Panc1 (cell line): ENCODE measurements around the gene TMEM101. TPM values are rescaled to one million over a fixed set of nuclear protein-coding genes. Genes with fewer than 3 reads are reported as not detected.

Source experiments
- ATAC-seq: fragments of 200-7000 bp; cut with Tn5 transposase; 2 replicates; pipeline ENCODE4 v1.9.1; 2020; ENCODE audit warnings: mild to moderate bottlenecking, moderate library complexity
- BruUV-seq: library from RNA; stranded (reverse); fragments of 400-500 nt; replicated peaks from 2 replicates; lab custom pipeline; 2021; lab: Mats Ljungman, UMichigan
- CTCF ChIA-PET: fragments of 300-600 bp; sonication (Branson Sonifier 250); formaldehyde crosslinking; loops from one replicate; lab custom pipeline; 2022; ENCODE audit warnings: antibody characterized with exemption; lab: Charles Lee
- POLR2A ChIA-PET: fragments of 300-600 bp; sonication (Branson Sonifier 250); formaldehyde crosslinking; loops from one replicate; lab custom pipeline; 2022; ENCODE audit warnings: antibody characterized with exemption; lab: Charles Lee
- DNase-seq: peaks from one replicate; pipeline ENCODE4 v3.0.0-alpha.2; 2010; ENCODE audit warnings: low read depth, low spot score
- H3K27ac ChIP-seq: 2 replicates; pipeline ENCODE4 v1.5.1; 2011; ENCODE audit warnings: mild to moderate bottlenecking, low read length, inconsistent platforms
- H3K27me3 ChIP-seq: fragments of 200-500 bp; sonication (Bioruptor generic); 2 replicates; pipeline ENCODE4 v1.6.0; 2014; ENCODE audit warnings: low read length, inconsistent platforms; ENCODE audit not compliant: control insufficient read depth, insufficient read depth
- H3K36me3 ChIP-seq: fragments of 200-500 bp; sonication (Bioruptor generic); 2 replicates; pipeline ENCODE4 v1.5.1; 2014; ENCODE audit warnings: inconsistent platforms, mild to moderate bottlenecking, low read length, moderate library complexity; ENCODE audit not compliant: control insufficient read depth, insufficient read depth
- H3K4me1 ChIP-seq: 2 replicates; pipeline ENCODE4 v1.5.1; 2011; ENCODE audit warnings: inconsistent platforms, mild to moderate bottlenecking, low read length, moderate library complexity; ENCODE audit not compliant: control insufficient read depth, insufficient read depth
- H3K4me3 ChIP-seq, 2 experiments: 2 replicates each; pipeline ENCODE4 v1.5.1; 2011 to 2012; ENCODE audit warnings: low read depth in 2 of 2, low read length in 2 of 2, mild to moderate bottlenecking in 2 of 2, inconsistent platforms in 1 of 2, moderate library complexity in 1 of 2
- H3K9me3 ChIP-seq: fragments of 200-500 bp; sonication (Bioruptor generic); 2 replicates; pipeline ENCODE4 v1.5.1; 2014; ENCODE audit warnings: low read depth, mild to moderate bottlenecking, inconsistent platforms, low read length, moderate library complexity; ENCODE audit not compliant: control insufficient read depth, insufficient read depth
- CTCF ChIP-seq: fragments of 450-650 bp; IDR thresholded peaks from 2 replicates; pipeline ENCODE4 v1.5.1; 2017; ENCODE audit warnings: mild to moderate bottlenecking
- POLR2AphosphoS5 ChIP-seq: IDR thresholded peaks from 2 replicates; pipeline ENCODE4 v1.6.1; 2012; ENCODE audit warnings: mild to moderate bottlenecking, low read depth, low read length, moderate library complexity
- REST ChIP-seq, 2 experiments: IDR thresholded peaks; 2 replicates each; pipeline ENCODE4 v1.6.1; 2011 to 2012; ENCODE audit warnings: low read depth in 2 of 2, control low read depth in 1 of 2, low read length in 1 of 2, mild to moderate bottlenecking in 1 of 2, moderate library complexity in 1 of 2; ENCODE audit not compliant: insufficient read depth in 1 of 2
- SIN3A ChIP-seq: IDR thresholded peaks from 2 replicates; pipeline ENCODE4 v1.6.1; 2012; ENCODE audit warnings: low read depth, mild to moderate bottlenecking, low read length, moderate library complexity, borderline replicate concordance; ENCODE audit not compliant: insufficient read depth
- TCF7L2 ChIP-seq: IDR thresholded peaks from 2 replicates; pipeline ENCODE4 v1.6.1; 2011; ENCODE audit warnings: mild to moderate bottlenecking, low read depth, low read length, inconsistent platforms
- in situ Hi-C: cut with HindIII; loops from 2 replicates; pipeline ENCODE4 v1.10.0; 2016; ENCODE audit warnings: low sequenced_read_pairs, low pct_unique_long_range_greater_than_20kb
- intact Hi-C: fragments of 100-400 bp; cut with micrococcal nuclease; formaldehyde crosslinking; loops from one replicate; pipeline ENCODE4 v1.10.0; 2022; ENCODE audit not compliant: unreplicated experiment
- total RNA-seq: library from RNA; stranded (reverse); gene quantifications from one replicate; pipeline ENCODE4 v1.2.1, GENCODE V29; 2021; ENCODE audit not compliant: unreplicated experiment

TMEM101 gene
- total RNA-seq, 1 experiment from 2014 or later, result 32.8 TPM

GRCh38 chr17:44039829-44040635 lies 25.3 kb upstream of the TMEM101 start:
- H3K4me3 ChIP-seq, result no peak overlapping the region
- TF ChIP-seq CTCF, result no peak
- H3K9me3 ChIP-seq, result no peaks in the 10 kb centered on the region
- BruUV-seq, result TSS peak; percentile 26
- intact Hi-C loops (no loop called here), in situ Hi-C loops (no loop called here)
- no peak overlapping the region for H3K27ac ChIP-seq
- no peaks in the 10 kb centered on the region; the same call in none of the 2 replicates for H3K36me3 ChIP-seq
- no peaks in the 10 kb centered on the region for H3K4me1 ChIP-seq
- ChIA-PET CTCF (no interaction called here), POLR2A (no interaction called here)
- DNase-seq (no peak), ATAC-seq (no peak)
- no peaks in the 10 kb centered on the region for H3K27me3 ChIP-seq

DNA sequence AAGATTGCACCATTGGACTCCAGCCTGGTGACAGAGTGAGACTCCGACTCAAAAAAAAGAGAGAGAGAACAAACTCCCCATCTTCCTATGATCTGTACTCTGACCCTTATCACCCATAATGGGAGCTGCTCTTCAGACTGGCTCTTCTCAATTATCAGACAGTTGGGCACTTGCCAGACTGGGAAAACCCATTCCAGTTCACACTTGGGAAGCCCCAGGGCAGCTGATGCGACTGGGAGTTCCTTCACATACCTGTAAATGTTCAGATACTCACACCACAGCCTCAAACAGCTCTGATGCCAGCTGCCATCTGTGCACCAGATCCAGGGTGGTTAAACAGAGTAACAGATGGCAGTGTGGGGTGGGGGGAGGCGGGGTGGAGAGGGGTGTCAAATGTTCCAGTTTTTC lies 23.8 kb upstream of the TMEM101 start:
- TF ChIP-seq REST (IDR thresholded peaks at IDR 0.05; ENCODE audit: insufficient read depth in 1 of 2, low read depth in 2 of 2, low read length in 1 of 2), result no peak
- no peak for TF ChIP-seq TCF7L2
- TF ChIP-seq SIN3A, result no peak
- no peak for TF ChIP-seq CTCF
- TF ChIP-seq POLR2AphosphoS5, result no peak
- Histone ChIP-seq H3K4me3 (no peak overlapping the region), H3K36me3 (peaks cover 5% of the 10 kb centered on the region), H3K9me3 (no peaks in the 10 kb centered on the region), H3K27ac (no peak overlapping the region), H3K4me1 (no peaks in the 10 kb centered on the region), H3K27me3 (no peaks in the 10 kb centered on the region)
- CTCF ChIA-PET, result no interaction called here
- intact Hi-C loops (no loop called here), in situ Hi-C loops (no loop called here)
- POLR2A ChIA-PET, result no interaction called here
- BruUV-seq, result no TSS peak
- DNase-seq, result no peak
- ATAC-seq, result no peak
